ENCODE measurements around the gene RNF150.

Gene RNF150

GRCh38 chr4:141131723-141132071, 1.6 kb downstream of the RNF150 start:
- Histone ChIP-seq H3K4me3 (peak overlapping the region; percentile 87), H3K27ac (peak overlapping the region; percentile 77 to 81)
- DNase-seq (ENCODE audit: low spot score) = no peak
- TF ChIP-seq CTCF (IDR thresholded peaks at IDR 0.05) = no peak

GRCh38 chr4:141130947-141131605, 2.2 kb downstream of the RNF150 start:
- TF ChIP-seq CTCF (IDR thresholded peaks at IDR 0.05) = no peak
- DNase-seq (ENCODE audit: low spot score) = no peak
- peak overlapping the region; percentile 87 for H3K4me3 ChIP-seq
- H3K27ac ChIP-seq = peak overlapping the region in 1 of 2 donors; percentile 77

- TF ChIP-seq CTCF (IDR thresholded peaks at IDR 0.05) = no peak
- no peak overlapping the region for H3K4me3 ChIP-seq
- DNase-seq (ENCODE audit: low spot score) = no peak
- H3K27ac ChIP-seq = no peak overlapping the region
These were observed 5.4 kb downstream of the RNF150 start for GRCh38 chr4:141127884-141128283.

- Histone ChIP-seq H3K27ac (no peak overlapping the region), H3K4me3 (no peak overlapping the region)
- TF ChIP-seq CTCF (IDR thresholded peaks at IDR 0.05) = no peak
- DNase-seq (ENCODE audit: low spot score) = no peak
These were observed 6.5 kb downstream of the RNF150 start for GRCh38 chr4:141126769-141127168.

- Histone ChIP-seq H3K4me3 (no peak overlapping the region), H3K27ac (no peak overlapping the region)
- TF ChIP-seq CTCF (IDR thresholded peaks at IDR 0.05) = no peak
- DNase-seq (ENCODE audit: low spot score) = no peak
These were observed 9.0 kb downstream of the RNF150 start for GRCh38 chr4:141124224-141124623.

- TF ChIP-seq CTCF (IDR thresholded peaks at IDR 0.05) = no peak
- Histone ChIP-seq H3K27ac (no peak overlapping the region), H3K4me3 (no peak overlapping the region)
- DNase-seq (ENCODE audit: low spot score) = no peak
These were observed 11.4 kb downstream of the RNF150 start for GRCh38 chr4:141121768-141122454.

GRCh38 chr4:141121101-141121500, 12.2 kb downstream of the RNF150 start:
- no peak for DNase-seq (ENCODE audit: low spot score)
- no peak for TF ChIP-seq CTCF (IDR thresholded peaks at IDR 0.05)
- Histone ChIP-seq H3K27ac (no peak overlapping the region), H3K4me3 (no peak overlapping the region)

Data from coronary artery (tissue), 2 donors.